Measurements from ENCODE around the gene BOLL.
A peak's percentile ranks its signal among the peaks of the same experiment; 100 is the strongest.
"Not testable (repeated sequence)": the region's sequence is repeated elsewhere in the genome, so short reads cannot be mapped to it uniquely, and the experiment has no call there.

BOLL gene

GRCh38 chr2:197707316-197708213 lies 77.6 kb downstream of the BOLL start:
- DNase-seq (ENCODE audit: low read depth in 2 of 3, low spot score in 2 of 3): no peak

- no peak for DNase-seq (ENCODE audit: low read depth in 2 of 3, low spot score in 2 of 3)
Observed at GRCh38 chr2:197706839-197707207, 78.3 kb downstream of the BOLL start.

- DNase-seq (ENCODE audit: low read depth in 2 of 3, low spot score in 2 of 3): no peak
Observed at GRCh38 chr2:197705912-197706838, 78.9 kb downstream of the BOLL start.

- DNase-seq (ENCODE audit: low read depth in 2 of 3, low spot score in 2 of 3): peak; percentile 71 to 83 (median 75)
Observed at GRCh38 chr2:197705121-197705911, 79.8 kb downstream of the BOLL start, which contains the start of gene MARS2. Gene MARS2, plus strand, starts transcription at chr2:197705369. Its CDS starts 37 bp downstream, at chr2:197705406.

GRCh38 chr2:197704434-197705120 lies 80.5 kb downstream of the BOLL start:
- DNase-seq (ENCODE audit: low read depth in 2 of 3, low spot score in 2 of 3): no peak

DNA sequence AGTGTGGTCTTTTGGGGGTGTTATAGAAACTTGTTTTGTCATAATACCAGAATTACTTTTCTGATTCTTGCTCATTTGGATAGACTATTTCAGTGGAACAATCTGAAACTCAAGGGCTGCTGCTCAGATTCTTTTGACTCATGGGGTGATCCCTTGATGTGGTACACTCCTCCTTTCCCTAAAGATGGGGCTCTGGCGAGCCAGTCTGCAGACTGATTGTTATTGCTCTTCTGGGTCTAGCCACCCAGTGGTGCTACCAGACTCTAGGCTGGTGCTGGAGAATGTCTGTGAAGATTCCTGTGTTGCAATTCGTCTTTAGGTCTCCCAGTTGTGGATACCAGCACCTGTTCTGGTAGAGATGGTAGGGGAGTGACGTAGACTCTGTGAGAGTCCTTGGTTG lies 84.2 kb downstream of the BOLL start:
- no peak for DNase-seq (ENCODE audit: low read depth in 2 of 3, low spot score in 2 of 3)

GRCh38 chr2:197699724-197700123 lies 85.4 kb downstream of the BOLL start:
- not testable (repeated sequence) for DNase-seq (ENCODE audit: low read depth in 2 of 3, low spot score in 2 of 3)

- DNase-seq (ENCODE audit: low read depth in 2 of 3, low spot score in 2 of 3): not testable (repeated sequence)
Observed at GRCh38 chr2:197696571-197696970, 88.5 kb downstream of the BOLL start.

DNA sequence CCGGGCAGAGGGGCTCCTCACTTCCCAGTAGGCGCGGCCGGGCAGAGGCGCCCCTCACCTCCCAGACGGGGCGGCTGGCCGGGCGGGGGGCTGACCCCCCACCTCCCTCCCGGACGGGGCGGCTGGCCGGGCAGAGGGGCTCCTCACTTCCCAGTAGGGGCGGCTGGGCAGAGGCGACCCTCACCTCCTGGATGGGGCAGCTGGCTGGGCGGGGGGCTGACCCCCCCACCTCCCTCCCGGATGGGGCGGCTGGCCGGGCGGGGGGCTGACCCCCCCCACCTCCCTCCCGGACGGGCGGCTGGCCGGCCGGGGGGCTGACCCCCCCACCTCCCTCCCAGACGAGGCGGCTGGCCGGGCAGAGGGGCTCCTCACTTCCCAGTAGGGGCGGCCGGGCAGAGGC lies 89.1 kb downstream of the BOLL start:
- not testable (repeated sequence) for DNase-seq (ENCODE audit: low read depth in 2 of 3, low spot score in 2 of 3)

DNA sequence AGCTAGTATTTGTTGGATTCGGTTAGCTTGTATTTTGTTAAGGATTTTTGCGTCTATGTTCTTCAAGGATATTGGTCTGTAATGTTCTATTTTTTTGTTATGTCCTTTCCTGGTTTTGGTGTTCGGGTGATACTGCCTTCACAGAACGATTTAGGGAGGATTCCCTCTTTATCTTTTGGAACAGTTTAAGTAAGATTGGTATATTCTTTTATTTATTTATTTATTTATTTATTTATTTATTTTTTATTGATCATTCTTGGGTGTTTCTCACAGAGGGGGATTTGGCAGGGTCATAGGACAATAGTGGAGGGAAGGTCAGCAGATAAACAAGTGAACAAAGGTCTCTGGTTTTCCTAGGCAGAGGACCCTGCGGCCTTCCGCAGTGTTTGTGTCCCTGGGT lies 89.9 kb downstream of the BOLL start:
- not testable (repeated sequence) for DNase-seq (ENCODE audit: low read depth in 2 of 3, low spot score in 2 of 3)

DNA sequence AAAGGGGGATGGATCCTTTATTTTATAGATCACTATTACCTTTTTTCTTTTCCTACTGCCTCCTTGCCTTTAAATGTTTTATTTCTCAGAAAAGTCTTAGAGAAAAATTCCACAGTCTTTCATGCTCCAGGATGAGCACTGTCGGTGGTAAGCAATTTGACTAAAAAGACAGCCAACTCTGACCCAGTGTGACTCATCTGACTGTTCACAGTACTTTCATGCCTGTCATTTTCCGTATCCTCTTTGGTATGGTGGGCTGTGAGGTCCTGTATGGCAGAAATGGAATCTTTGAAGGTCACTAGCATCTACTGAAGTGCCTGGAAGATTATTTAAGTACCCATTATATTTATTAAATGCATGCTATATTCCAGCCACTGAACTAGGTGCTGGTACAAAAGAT lies 107.6 kb downstream of the BOLL start:
- DNase-seq (ENCODE audit: low read depth in 2 of 3, low spot score in 2 of 3): no peak

GRCh38 chr2:197677056-197677455 lies 108.1 kb downstream of the BOLL start:
- DNase-seq (ENCODE audit: low read depth in 2 of 3, low spot score in 2 of 3): no peak

Measured in activated CD8-positive, alpha-beta memory T cell treated with anti-CD3 and anti-CD28 coated beads for 48 hours (primary cell).